Measurements from ENCODE around the gene GET3. TPM values are rescaled to one million over a fixed set of nuclear protein-coding genes. Genes with fewer than 3 reads are reported as not detected.

The GET3 gene
- total and polyA plus RNA-seq, 9 donors = 26.2 to 68.1 (median 47.7) TPM

- no peak overlapping the region for H3K27ac ChIP-seq
- 90 to 96% (median 92%) methylated on average over 9 of the region's 9 CpGs for WGBS, 3 donors
- H3K36me3 ChIP-seq = no peaks in the 10 kb centered on the region
- intact Hi-C loops (cut with DNase I) = no loop called here
- DNase-seq = no peak
- TF ChIP-seq POLR2A (IDR thresholded peaks at IDR 0.05) = no peak
- TF ChIP-seq EP300 (IDR thresholded peaks at IDR 0.05) = no peak
- TF ChIP-seq CTCF (IDR thresholded peaks at IDR 0.05) = no peak
- H3K4me3 ChIP-seq = no peak overlapping the region
- H3K4me1 ChIP-seq (ENCODE audit: insufficient read depth) = peaks cover 7% of the 10 kb centered on the region
- no peaks in the 10 kb centered on the region for H3K27me3 ChIP-seq
- H3K9me3 ChIP-seq = no peaks in the 10 kb centered on the region
These were observed 9.4 kb upstream of the GET3 start for GRCh38 chr19:12727745-12728433.

GRCh38 chr19:12730064-12730463, 7.2 kb upstream of the GET3 start:
- WGBS, 3 donors = 64 to 81% (median 65%) methylated on average over 3 of the region's 3 CpGs
- no peaks in the 10 kb centered on the region for H3K36me3 ChIP-seq
- DNase-seq = no peak

GRCh38 chr19:12731337-12731736, 6.0 kb upstream of the GET3 start:
- H3K27ac ChIP-seq = no peak overlapping the region
- no peaks in the 10 kb centered on the region for H3K27me3 ChIP-seq
- TF ChIP-seq CTCF (IDR thresholded peaks at IDR 0.05) = no peak
- TF ChIP-seq POLR2A (IDR thresholded peaks at IDR 0.05) = no peak
- no peak for TF ChIP-seq EP300 (IDR thresholded peaks at IDR 0.05)
- no peak overlapping the region for H3K4me3 ChIP-seq
- no peaks in the 10 kb centered on the region for H3K9me3 ChIP-seq
- intact Hi-C loops (cut with DNase I) = no loop called here
- no peaks in the 10 kb centered on the region for H3K36me3 ChIP-seq
- 84 to 88% (median 88%) methylated on average over 23 to 24 of the region's 24 CpGs for WGBS, 3 donors
- peaks cover 11% of the 10 kb centered on the region for H3K4me1 ChIP-seq (ENCODE audit: insufficient read depth)
- no peak for DNase-seq

More at GRCh38 chr19:12730064-12730463, 7.2 kb upstream of the GET3 start:
- peaks cover 11% of the 10 kb centered on the region for H3K4me1 ChIP-seq (ENCODE audit: insufficient read depth)
- TF ChIP-seq POLR2A (IDR thresholded peaks at IDR 0.05) (no peak), EP300 (IDR thresholded peaks at IDR 0.05) (no peak), CTCF (IDR thresholded peaks at IDR 0.05) (no peak)
- H3K27ac ChIP-seq = no peak overlapping the region
- H3K9me3 ChIP-seq = no peaks in the 10 kb centered on the region
- H3K27me3 ChIP-seq = no peaks in the 10 kb centered on the region
- H3K4me3 ChIP-seq = no peak overlapping the region
- intact Hi-C loops (cut with DNase I) = no loop called here

GRCh38 chr19:12733369-12734214, 3.7 kb upstream of the GET3 start:
- no peak for DNase-seq
- whole genome bisulfite sequencing, 3 donors = 1 to 2% (median 2%) methylated on average over 15 of the region's 15 CpGs
- intact Hi-C loops (cut with DNase I) = no loop called here
- Histone ChIP-seq H3K9me3 (no peaks in the 10 kb centered on the region), H3K27me3 (no peaks in the 10 kb centered on the region), H3K4me3 (peak overlapping the region; percentile 78), H3K36me3 (no peaks in the 10 kb centered on the region), H3K27ac (peak overlapping the region; percentile 66 to 88), H3K4me1 (ENCODE audit: insufficient read depth) (peaks cover 17% of the 10 kb centered on the region)
- TF ChIP-seq EP300 (IDR thresholded peaks at IDR 0.05) = no peak
- TF ChIP-seq CTCF (IDR thresholded peaks at IDR 0.05) = no peak
- TF ChIP-seq POLR2A (IDR thresholded peaks at IDR 0.05) = no peak

Data from ovary (tissue), 9 donors.